Stimulated activated CD8-positive, alpha-beta memory T cell treated with anti-CD3 and anti-CD28 coated beads, Interleukin-4, amount 100 ng/mL, for 24 hours (primary cell): Measurements from ENCODE around the gene ATP23.
A peak's percentile ranks its signal among the peaks of the same experiment; 100 is the strongest.

Experiments used
- DNase-seq: peaks from one replicate; pipeline ENCODE4 v3.0.0-alpha.2; 2020; ENCODE audit warnings: low read depth

The ATP23 gene

GRCh38 chr12:57908511-57908910 lies 32.9 kb upstream of the ATP23 start:
- no peak for DNase-seq

- DNase-seq = no peak
Measured at GRCh38 chr12:57909056-57909455, 32.3 kb upstream of the ATP23 start.

DNA sequence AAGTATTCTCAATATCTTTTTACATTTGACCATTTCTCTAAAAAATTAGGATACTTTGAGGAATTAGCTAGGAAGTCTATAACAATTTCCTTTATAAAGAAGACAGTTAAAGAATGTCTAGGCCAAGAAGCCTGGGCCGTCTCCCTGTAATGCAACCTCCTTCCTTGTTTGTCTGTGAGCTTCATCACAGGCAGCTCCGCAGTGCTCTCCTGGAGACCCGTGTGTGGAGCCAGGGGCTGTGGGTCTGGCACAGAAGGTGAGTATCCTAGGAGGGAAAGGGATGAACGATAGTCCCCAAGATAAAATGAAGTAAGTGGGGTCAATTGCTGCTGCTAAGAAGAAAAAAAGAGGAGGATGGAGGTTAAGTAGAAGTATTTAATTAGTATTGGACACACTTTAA lies 31.8 kb upstream of the ATP23 start:
- DNase-seq = no peak

- no peak for DNase-seq
Measured at GRCh38 chr12:57918147-57918546, 23.2 kb upstream of the ATP23 start.

GRCh38 chr12:57927086-57927485 lies 14.3 kb upstream of the ATP23 start:
- no peak for DNase-seq

GRCh38 chr12:57929092-57929830 lies 12.1 kb upstream of the ATP23 start:
- DNase-seq = no peak

GRCh38 chr12:57934819-57935218 lies 6.5 kb upstream of the ATP23 start:
- no peak for DNase-seq

DNA sequence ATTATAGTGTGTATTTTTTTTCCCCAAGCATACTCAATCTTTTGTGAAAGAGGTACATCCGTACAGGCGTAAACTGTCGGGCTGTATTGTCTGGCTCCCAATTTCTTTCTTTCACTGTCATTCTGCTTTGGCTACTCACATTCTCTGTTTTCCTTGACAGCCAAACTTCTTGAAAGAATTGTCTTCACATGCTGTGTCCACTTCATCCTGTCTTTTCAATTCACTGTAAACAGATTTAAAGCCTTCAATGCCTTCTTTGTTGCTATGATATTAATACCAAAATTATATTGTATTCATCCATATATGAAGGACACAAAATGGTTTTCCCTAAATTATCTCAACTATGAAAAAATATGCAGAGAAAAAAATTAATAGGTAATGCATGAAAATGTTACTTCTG lies 6.0 kb upstream of the ATP23 start:
- no peak for DNase-seq

DNA sequence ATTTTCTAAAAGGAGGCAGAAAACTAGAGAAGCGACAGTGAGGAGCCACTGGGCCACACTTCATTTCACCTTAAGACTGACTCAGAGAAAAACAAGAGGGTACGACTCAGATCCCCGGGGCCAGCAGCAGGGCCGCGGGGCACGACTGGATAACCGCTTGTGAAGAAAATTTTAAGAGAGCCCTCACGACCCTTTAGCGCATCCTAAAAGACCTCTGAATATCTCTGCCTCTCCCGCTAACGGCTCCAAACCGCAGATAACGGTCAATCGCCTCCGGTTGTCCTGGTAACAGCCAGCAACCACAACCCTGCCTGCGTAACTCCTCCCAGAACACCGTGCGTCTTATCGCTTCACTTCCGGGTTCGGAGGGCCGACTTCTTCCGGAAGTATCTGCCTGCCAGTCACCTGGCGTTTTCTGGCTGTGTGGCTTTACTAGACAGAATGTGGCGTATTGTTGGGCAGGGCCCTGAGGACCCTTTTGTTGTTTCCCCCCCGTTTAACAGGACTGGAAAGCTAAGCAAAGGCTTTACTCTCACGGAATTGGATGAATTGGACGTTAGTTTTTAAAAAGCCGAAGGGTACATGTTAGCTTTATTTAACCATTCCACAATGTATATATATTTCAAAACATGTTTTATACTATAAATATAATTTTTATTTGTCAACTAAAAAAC lies 5.4 kb upstream of the ATP23 start:
- DNase-seq = peak; percentile 81

GRCh38 chr12:57936513-57936883 lies 4.9 kb upstream of the ATP23 start:
- DNase-seq = no peak

DNA sequence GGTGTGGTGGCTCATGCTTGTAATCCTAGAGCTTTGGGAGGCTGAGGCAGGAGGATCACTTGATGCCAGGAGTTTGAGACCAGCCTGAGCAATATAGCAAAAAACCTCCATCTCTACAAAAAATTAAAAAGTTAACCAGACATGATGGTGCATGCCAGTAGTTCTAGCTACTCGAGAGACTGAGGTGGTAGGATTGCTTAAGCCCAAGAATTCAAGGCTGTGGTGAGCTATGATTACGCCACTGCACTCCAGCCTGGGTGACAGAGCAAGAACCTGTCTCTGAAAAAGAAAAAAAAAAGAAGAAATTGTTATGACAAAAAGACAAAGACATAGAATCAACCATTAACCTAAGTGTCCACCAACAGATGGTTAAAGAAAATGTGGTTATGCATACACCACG lies 2.1 kb upstream of the ATP23 start:
- DNase-seq = no peak

DNA sequence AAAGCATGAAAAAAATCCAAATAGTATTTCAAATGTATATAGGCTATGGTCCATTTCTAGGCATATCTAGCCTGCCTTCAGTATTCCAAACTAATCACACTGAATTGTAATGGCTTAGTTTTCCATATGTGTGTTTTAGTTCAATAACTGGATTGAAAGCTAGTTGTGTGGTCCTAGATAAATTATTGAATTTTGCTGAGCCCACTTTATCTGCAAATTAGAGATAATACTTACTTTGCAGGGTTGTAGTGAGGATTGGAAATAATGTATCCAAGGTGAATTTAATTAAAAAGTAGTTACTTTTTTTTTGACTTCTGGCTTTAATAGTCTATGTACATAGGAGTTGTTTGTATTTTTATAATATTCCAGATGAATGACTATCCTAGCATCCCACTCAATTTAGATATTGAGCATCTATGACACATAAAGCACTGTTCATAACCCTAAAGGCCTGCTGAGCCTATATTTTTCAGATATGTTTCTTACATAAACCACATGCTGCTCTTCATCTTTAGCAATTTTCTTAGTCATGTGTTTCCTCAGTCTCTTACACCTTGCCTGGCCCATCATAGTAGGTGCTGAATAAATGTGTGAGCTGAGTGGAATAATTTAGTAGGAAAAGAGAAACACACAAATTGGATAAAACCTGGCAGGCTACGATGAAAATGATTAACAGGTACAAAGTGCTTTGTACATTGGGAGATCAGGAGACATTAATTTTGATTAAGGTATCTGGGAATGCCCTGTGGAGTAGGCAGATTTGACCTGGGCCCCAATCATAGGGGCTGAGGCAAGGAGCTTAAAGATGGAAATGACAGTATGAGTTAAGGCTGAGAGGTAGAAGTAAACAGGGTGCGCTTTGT lies 1.1 kb upstream of the ATP23 start:
- DNase-seq = no peak

DNA sequence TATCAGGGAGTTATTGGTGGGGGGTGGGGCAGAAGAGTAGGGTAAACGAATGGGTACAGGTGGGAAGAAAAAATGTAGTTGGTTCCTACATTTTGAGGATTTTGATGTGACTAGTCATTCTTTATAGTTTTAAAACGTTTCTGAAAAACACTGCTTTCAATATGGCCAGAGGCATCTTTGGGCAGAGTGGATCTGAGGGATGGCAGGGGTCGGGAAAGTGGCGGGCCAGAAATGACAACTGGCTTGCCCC lies 527 bp upstream of the ATP23 start:
- no peak for DNase-seq

DNA sequence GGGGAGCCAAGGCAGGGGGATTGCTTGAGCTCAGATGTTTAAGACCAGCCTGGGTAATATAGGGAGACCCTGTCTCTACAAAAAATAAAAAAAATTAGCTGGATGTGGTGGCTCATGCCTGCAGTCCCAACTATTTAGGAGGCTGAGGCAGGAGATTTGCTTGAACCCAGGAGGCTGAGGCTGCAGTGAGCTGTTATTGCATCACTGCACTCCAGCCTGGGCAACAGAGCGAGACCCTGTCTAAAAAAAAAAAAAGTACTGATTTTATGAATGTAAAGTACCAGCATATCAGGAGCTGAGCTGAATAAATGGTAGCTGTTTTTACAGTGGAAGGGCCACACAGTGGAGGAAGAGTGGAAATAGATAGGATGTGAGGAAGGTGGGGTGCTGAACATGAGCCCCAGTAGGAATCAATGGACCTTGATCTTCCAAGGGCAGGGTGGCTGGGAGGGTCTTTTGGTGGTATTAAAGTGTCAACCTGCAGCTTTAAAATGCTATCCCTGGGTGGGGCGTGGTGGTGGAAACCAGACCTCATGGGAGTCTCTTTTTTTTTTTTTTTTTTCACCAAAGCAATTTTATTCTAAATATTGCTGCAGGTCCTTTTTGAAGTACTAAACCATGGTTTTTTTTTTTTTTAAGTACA lies 2.2 kb downstream of the ATP23 start:
- no peak for DNase-seq

DNA sequence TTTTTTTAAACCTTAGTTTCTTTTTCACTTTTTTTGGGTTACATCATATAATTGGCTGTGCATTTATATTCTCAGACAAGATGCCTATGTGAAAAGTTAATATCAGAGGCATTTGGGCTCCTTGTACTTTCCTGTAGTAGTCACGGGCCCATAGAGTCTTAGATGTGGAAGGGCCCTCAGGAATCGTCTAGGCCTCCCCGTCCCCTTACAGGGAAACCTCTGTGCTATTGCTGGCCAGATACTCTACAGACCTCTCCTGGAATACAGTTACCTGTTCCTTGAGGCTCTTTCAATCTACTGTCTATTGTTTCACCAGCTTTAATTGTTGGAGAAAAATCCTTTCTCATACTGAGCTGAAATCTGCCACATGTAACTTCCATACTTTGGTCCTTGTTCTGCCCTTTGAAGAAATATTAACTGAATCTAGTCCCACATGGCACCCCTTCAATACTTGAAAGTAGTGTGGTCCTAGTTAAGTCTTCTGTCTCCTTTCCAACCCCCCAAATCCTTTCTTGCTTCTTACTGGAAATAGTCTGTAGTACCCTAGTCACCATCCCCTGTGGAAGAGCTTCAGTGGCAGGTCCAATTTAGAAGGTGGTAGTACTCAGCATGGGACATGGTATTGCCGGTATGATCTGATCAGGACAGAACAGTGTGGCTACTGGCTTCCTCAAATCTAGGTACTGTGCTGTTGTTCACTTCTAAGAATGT lies 3.1 kb downstream of the ATP23 start:
- no peak for DNase-seq

- no peak for DNase-seq
Measured at GRCh38 chr12:57952766-57953165, 11.4 kb downstream of the ATP23 start.

DNA sequence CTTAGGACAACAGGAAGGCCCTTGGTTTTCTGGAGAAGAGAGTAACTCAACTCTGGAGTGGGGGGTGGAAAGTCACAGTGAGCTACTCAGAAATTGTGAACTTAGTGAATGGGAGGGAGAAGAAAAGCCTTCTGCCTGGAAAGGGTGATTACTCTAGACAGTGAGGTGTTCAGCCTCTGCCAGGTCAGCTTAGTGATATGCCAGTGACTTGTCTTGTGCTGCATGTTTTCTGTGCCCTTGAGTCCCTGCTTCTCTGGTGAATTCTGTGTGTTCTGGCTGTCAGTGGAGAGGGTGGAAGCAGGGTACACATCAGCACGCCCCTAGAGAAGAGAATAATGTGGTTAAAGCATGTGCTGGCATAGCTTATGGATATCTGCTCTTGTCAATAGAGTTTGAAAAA lies 13.4 kb downstream of the ATP23 start:
- no peak for DNase-seq

DNA sequence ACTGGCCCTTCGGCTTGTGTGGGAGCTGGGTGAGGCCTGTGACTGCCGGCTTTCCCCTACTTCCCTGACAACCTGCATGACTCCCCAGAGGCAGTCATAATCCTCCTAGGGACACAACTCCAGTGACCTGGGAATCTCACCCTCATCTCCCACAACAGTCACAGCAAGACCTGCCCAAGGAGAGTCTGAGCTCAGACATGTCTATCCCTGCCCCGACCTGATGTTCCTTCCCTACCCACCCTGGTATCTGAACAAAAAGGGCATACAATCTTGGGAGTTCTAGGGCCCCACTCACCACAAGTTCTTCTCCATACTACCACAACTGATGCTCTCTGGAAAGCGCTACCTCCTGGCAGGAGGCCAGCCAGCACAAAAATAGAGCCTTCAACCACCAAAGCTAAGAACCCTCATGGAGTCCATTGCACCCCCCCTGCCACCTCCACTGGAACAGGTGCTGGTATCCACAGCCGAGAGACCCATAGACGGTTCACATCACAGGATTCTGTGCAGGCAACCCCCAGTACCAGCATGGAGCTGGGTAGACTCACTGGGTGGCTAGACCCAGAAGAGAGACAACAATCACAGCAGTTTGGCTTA lies 16.8 kb downstream of the ATP23 start:
- DNase-seq = no peak

GRCh38 chr12:57964421-57964820 lies 23.1 kb downstream of the ATP23 start:
- no peak for DNase-seq

GRCh38 chr12:57965766-57966165 lies 24.4 kb downstream of the ATP23 start:
- no peak for DNase-seq

DNA sequence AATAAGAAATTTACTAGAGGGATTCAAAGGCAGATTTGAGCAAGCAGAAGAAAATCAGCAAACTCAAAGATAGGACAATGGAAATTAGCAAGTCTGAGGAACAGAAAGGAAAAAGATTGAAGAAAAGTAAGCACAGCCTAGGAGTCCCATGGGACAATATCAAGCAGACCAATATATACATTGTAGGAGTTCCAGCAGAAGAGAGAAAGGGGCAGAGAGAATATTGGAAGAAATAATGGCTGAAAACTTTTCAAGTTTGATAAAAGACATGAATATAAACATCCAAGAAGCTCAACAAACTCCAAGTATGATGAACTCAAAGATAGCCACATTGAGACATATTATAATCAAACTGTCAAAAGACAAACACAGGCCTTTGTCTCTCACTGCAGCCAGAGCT lies 25.2 kb downstream of the ATP23 start:
- no peak for DNase-seq
